H54 (cell line): ENCODE results near the gene GPR183.

Experiments used
- DNase-seq: peaks from one replicate; pipeline ENCODE4 v3.0.0; 2011; ENCODE audit warnings: low spot score, mixed read lengths; ENCODE audit not compliant: insufficient read length
- FAIRE-seq: peaks from 3 replicates; lab custom pipeline; 2011; peaks lifted over from hg19 to GRCh38; lab: Jason Lieb, UNC
- POLR2A ChIP-seq: IDR thresholded peaks from 2 replicates; pipeline ENCODE4 v1.6.1; 2011; ENCODE audit warnings: low read depth, mild to moderate bottlenecking, low read length

The GPR183 gene

GRCh38 chr13:99307247-99307646 is at the start of gene GPR183:
TSS of gene GPR183 (minus strand) at chr13:99307399. CDS start at chr13:99296145, 11,254 bp downstream.
- no peak for DNase-seq
- no peak for TF ChIP-seq POLR2A
- no peak for FAIRE-seq

GRCh38 chr13:99356262-99357091 is 49.3 kb upstream of the GPR183 start:
- DNase-seq (peak; percentile 33), FAIRE-seq (peak; percentile 78)
- no peak for TF ChIP-seq POLR2A

GRCh38 chr13:99356012-99356261 is 48.7 kb upstream of the GPR183 start:
- DNase-seq (no peak), FAIRE-seq (no peak)
- no peak for TF ChIP-seq POLR2A

GRCh38 chr13:99355267-99356011 is 48.2 kb upstream of the GPR183 start:
- DNase-seq (no peak), FAIRE-seq (no peak)
- TF ChIP-seq POLR2A = no peak

GRCh38 chr13:99354371-99354951 is 47.3 kb upstream of the GPR183 start:
- DNase-seq = no peak
- FAIRE-seq = no peak
- TF ChIP-seq POLR2A = no peak

- TF ChIP-seq POLR2A = no peak
- DNase-seq (no peak), FAIRE-seq (no peak)
Observed at GRCh38 chr13:99353836-99354235, 46.6 kb upstream of the GPR183 start.

GRCh38 chr13:99353246-99353600 is 46.0 kb upstream of the GPR183 start:
- DNase-seq (no peak), FAIRE-seq (no peak)
- TF ChIP-seq POLR2A = no peak

GRCh38 chr13:99352351-99353245 is 45.4 kb upstream of the GPR183 start:
- FAIRE-seq (no peak), DNase-seq (no peak)
- TF ChIP-seq POLR2A = no peak

GRCh38 chr13:99351772-99352171 is 44.6 kb upstream of the GPR183 start:
- TF ChIP-seq POLR2A = no peak
- FAIRE-seq (no peak), DNase-seq (no peak)

- no peak for FAIRE-seq
- no peak for TF ChIP-seq POLR2A
- no peak for DNase-seq
Observed at GRCh38 chr13:99350191-99350590, 43.0 kb upstream of the GPR183 start.

- DNase-seq = no peak
- TF ChIP-seq POLR2A = no peak
- FAIRE-seq = no peak
Observed at GRCh38 chr13:99347911-99348451, 40.8 kb upstream of the GPR183 start.

GRCh38 chr13:99347335-99347878 is 40.2 kb upstream of the GPR183 start:
- no peak for TF ChIP-seq POLR2A
- no peak for DNase-seq
- no peak for FAIRE-seq
